Right atrium auricular region (tissue), 2 donors: Measurements from ENCODE around the gene PGLYRP2. TPM values are rescaled to one million over a fixed set of nuclear protein-coding genes. Genes with fewer than 3 reads are reported as not detected.
"Not testable (repeated sequence)": the region's sequence is repeated elsewhere in the genome, so short reads cannot be mapped to it uniquely, and the experiment has no call there.

Experiments
- DNase-seq: peaks from one replicate; pipeline ENCODE4 v3.0.0-alpha.2; 2019; ENCODE audit warnings: low spot score
- H3K27ac ChIP-seq, 2 donors: fragments of 200-600 bp; sonication (generic); 1 replicate in 1 of 2; 2 replicates in 1 of 2; pipeline ENCODE4 v1.5.1; 2016 to 2019
- H3K27me3 ChIP-seq, 2 donors: fragments of 200-600 bp; sonication (generic); one replicate each; pipeline versions ENCODE4 v1.5.1 to v1.6.0; 2017 to 2019
- H3K36me3 ChIP-seq: fragments of 200-600 bp; sonication (generic); one replicate; pipeline ENCODE4 v1.5.1; 2016
- H3K4me1 ChIP-seq, 2 donors: fragments of 200-600 bp; sonication (generic); one replicate each; pipeline versions ENCODE4 v1.5.1 to v1.6.0; 2017 to 2019
- H3K4me3 ChIP-seq, 2 donors: fragments of 200-600 bp; sonication (generic); 1 replicate in 1 of 2; 2 replicates in 1 of 2; pipeline ENCODE4 v1.5.1; 2017 to 2019; ENCODE audit warnings: mild to moderate bottlenecking in 1 of 2, moderate library complexity in 1 of 2
- H3K9me3 ChIP-seq, 2 donors: fragments of 200-600 bp; sonication (generic); one replicate each; pipeline ENCODE4 v1.5.1; 2019
- CTCF ChIP-seq, 2 donors: fragments of 200-600 bp; sonication (generic); IDR thresholded peaks; one replicate each; pipeline ENCODE4 v1.5.1; 2019; ENCODE audit warnings: antibody characterized with exemption in 2 of 2
- total RNA-seq, 2 donors: library from RNA; depleted of rRNA; stranded (reverse); fragments of >200 nt; gene quantifications; one replicate each; pipeline ENCODE4 v1.1.0, GENCODE V29; 2016

PGLYRP2 gene
- total RNA-seq, 2 donors from 2014 or later: not detected

GRCh38 chr19:15519433-15519976 lies 40.2 kb upstream of the PGLYRP2 start:
- no peaks in the 10 kb centered on the region for H3K4me1 ChIP-seq
- no peaks in the 10 kb centered on the region for H3K27me3 ChIP-seq
- no peaks in the 10 kb centered on the region for H3K36me3 ChIP-seq
- H3K27ac ChIP-seq: no peak overlapping the region
- no peak overlapping the region for H3K4me3 ChIP-seq
- H3K9me3 ChIP-seq: peaks cover 0 to 13% of the 10 kb centered on the region in 2 donors
- no peak for TF ChIP-seq CTCF (IDR thresholded peaks at IDR 0.05)
- no peak for DNase-seq

- Histone ChIP-seq H3K27me3 (no peaks in the 10 kb centered on the region), H3K4me3 (no peak overlapping the region), H3K27ac (no peak overlapping the region), H3K9me3 (peaks cover 0 to 13% of the 10 kb centered on the region in 2 donors), H3K36me3 (no peaks in the 10 kb centered on the region), H3K4me1 (no peaks in the 10 kb centered on the region)
- no peak for TF ChIP-seq CTCF (IDR thresholded peaks at IDR 0.05)
- no peak for DNase-seq
Measured at GRCh38 chr19:15517778-15518177, 38.5 kb upstream of the PGLYRP2 start.

GRCh38 chr19:15516363-15516762 lies 37.1 kb upstream of the PGLYRP2 start:
- Histone ChIP-seq H3K27me3 (no peaks in the 10 kb centered on the region), H3K9me3 (peaks cover 0 to 13% of the 10 kb centered on the region in 2 donors), H3K27ac (no peak overlapping the region), H3K36me3 (no peaks in the 10 kb centered on the region), H3K4me1 (no peaks in the 10 kb centered on the region), H3K4me3 (no peak overlapping the region)
- no peak for TF ChIP-seq CTCF (IDR thresholded peaks at IDR 0.05)
- DNase-seq: no peak

- H3K27me3 ChIP-seq, H3K27ac ChIP-seq, H3K4me1 ChIP-seq, DNase-seq, H3K36me3 ChIP-seq, H3K4me3 ChIP-seq: not testable (repeated sequence)
- peaks cover 0 to 13% of the 10 kb centered on the region in 2 donors for H3K9me3 ChIP-seq
Measured at GRCh38 chr19:15515227-15515625, 35.9 kb upstream of the PGLYRP2 start.

GRCh38 chr19:15511671-15512424 lies 32.5 kb upstream of the PGLYRP2 start:
- peaks cover 0 to 3% of the 10 kb centered on the region in 2 donors for H3K4me1 ChIP-seq
- no peaks in the 10 kb centered on the region for H3K36me3 ChIP-seq
- peaks cover 0 to 8% of the 10 kb centered on the region in 2 donors for H3K9me3 ChIP-seq
- no peak for TF ChIP-seq CTCF (IDR thresholded peaks at IDR 0.05)
- H3K4me3 ChIP-seq: no peak overlapping the region
- H3K27me3 ChIP-seq: peaks cover 0 to 11% of the 10 kb centered on the region in 2 donors
- DNase-seq: no peak
- no peak overlapping the region for H3K27ac ChIP-seq

GRCh38 chr19:15508035-15508710 lies 28.9 kb upstream of the PGLYRP2 start, which contains the start of gene CYP4F22:
Gene CYP4F22, plus strand, starts transcription at chr19:15508525. Its CDS starts 16,812 bp downstream, at chr19:15525337.
- Histone ChIP-seq H3K9me3 (no peaks in the 10 kb centered on the region), H3K4me3 (peak within 1 kb of the TSS in 1 of 2 donors; percentile 28), H3K27me3 (peaks cover 0 to 11% of the 10 kb centered on the region in 2 donors), H3K4me1 (peaks cover 0 to 3% of the 10 kb centered on the region in 2 donors), H3K36me3 (no peaks in the 10 kb centered on the region), H3K27ac (no peak within 1 kb of the TSS)
- TF ChIP-seq CTCF (IDR thresholded peaks at IDR 0.05): no peak
- no peak for DNase-seq
